ENCODE data around the gene NEBL.

Gene NEBL

DNA sequence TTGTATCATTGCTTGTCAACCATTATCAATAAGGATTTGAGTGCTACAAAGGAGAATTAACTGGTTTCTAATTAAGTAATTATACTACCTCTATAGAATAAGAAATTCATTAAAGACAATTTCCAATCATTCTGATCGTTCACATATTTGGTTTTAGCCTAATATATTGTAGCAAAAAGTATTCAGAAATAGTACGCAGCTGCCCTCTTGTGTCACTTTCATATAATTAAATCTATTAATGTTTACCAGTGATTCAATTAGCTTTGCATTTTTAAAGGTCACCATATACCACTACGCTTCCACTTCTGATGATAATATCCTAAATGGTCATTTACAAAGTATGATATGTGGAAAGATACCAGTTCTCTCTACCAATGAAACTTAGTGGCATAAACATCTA lies 128.3 kb downstream of the NEBL start:
- in situ Hi-C loops (cut with HindIII; ENCODE audit: low sequenced_read_pairs): no loop called here
- no peak overlapping the region for H3K4me3 ChIP-seq (ENCODE audit: low read depth, low read length)
- TF ChIP-seq, protein P1, sequence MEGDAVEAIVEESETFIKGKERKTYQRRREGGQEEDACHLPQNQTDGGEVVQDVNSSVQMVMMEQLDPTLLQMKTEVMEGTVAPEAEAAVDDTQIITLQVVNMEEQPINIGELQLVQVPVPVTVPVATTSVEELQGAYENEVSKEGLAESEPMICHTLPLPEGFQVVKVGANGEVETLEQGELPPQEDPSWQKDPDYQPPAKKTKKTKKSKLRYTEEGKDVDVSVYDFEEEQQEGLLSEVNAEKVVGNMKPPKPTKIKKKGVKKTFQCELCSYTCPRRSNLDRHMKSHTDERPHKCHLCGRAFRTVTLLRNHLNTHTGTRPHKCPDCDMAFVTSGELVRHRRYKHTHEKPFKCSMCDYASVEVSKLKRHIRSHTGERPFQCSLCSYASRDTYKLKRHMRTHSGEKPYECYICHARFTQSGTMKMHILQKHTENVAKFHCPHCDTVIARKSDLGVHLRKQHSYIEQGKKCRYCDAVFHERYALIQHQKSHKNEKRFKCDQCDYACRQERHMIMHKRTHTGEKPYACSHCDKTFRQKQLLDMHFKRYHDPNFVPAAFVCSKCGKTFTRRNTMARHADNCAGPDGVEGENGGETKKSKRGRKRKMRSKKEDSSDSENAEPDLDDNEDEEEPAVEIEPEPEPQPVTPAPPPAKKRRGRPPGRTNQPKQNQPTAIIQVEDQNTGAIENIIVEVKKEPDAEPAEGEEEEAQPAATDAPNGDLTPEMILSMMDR (IDR thresholded peaks at IDR 0.05; ENCODE audit: low read depth, low read length): no peak
- DNase-seq (ENCODE audit: low read depth, low spot score): peak; percentile 29

- TF ChIP-seq, protein P1 (IDR thresholded peaks at IDR 0.05; ENCODE audit: low read depth, low read length): no peak
- in situ Hi-C loops (cut with HindIII; ENCODE audit: low sequenced_read_pairs): no loop called here
- peak; percentile 50 for DNase-seq (ENCODE audit: low read depth, low spot score)
- H3K4me3 ChIP-seq (ENCODE audit: low read depth, low read length): no peak overlapping the region
Observed at GRCh38 chr10:20767028-20767427, 130.1 kb downstream of the NEBL start.

DNA sequence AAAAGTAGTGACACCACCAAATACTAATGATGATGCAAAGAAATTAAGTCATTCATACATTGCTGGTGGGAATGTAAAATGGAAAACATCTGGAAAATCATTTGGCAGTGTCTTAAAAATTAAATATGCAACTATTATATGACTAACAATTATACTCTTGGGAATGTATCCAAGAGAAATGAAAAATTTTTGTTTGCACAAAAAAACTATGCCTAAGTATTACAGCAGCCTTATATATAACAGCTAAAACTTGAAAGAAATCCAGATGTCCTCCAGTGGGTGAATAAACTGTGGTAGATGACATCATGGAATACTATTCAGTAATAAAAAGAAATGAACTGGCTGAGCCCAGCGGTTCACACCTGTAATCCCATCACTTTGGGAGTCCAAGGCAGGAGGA lies 132.0 kb downstream of the NEBL start:
- TF ChIP-seq, protein P1 (IDR thresholded peaks at IDR 0.05; ENCODE audit: low read depth, low read length): no peak
- H3K4me3 ChIP-seq (ENCODE audit: low read depth, low read length): no peak overlapping the region
- no peak for DNase-seq (ENCODE audit: low read depth, low spot score)
- in situ Hi-C loops (cut with HindIII; ENCODE audit: low sequenced_read_pairs): no loop called here

- TF ChIP-seq, protein P1 (IDR thresholded peaks at IDR 0.05; ENCODE audit: low read depth, low read length): no peak
- no peak for DNase-seq (ENCODE audit: low read depth, low spot score)
- no peak overlapping the region for H3K4me3 ChIP-seq (ENCODE audit: low read depth, low read length)
- in situ Hi-C loops (cut with HindIII; ENCODE audit: low sequenced_read_pairs): no loop called here
Observed at GRCh38 chr10:20760460-20760859, 136.7 kb downstream of the NEBL start.

GRCh38 chr10:20748551-20748950 lies 148.6 kb downstream of the NEBL start:
- no peak for DNase-seq (ENCODE audit: low read depth, low spot score)
- in situ Hi-C loops (cut with HindIII; ENCODE audit: low sequenced_read_pairs): no loop called here
- TF ChIP-seq, protein P1 (IDR thresholded peaks at IDR 0.05; ENCODE audit: low read depth, low read length): no peak
- H3K4me3 ChIP-seq (ENCODE audit: low read depth, low read length): no peak overlapping the region

DNA sequence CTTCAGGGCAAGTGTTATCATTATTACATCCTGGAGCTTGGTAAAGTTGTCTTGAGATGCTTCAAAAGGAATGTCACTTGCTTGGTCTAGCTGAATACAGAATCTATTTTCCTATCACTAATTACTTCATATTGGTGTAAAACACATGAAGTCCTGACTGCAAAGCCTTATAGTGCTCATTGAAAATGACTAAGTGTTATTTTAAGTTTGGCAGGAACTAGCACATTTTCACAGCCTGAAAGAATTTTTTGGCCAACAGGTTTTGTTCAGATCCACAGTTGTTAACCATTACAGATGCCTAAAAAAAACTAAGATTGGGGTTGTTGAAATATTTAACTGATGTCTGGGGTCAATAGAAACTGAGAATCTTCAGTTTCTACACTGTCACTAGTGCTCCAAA lies 149.3 kb downstream of the NEBL start:
- in situ Hi-C loops (cut with HindIII; ENCODE audit: low sequenced_read_pairs): no loop called here

More for the DNA sequence above, 149.3 kb downstream of the NEBL start:
- DNase-seq (ENCODE audit: low read depth, low spot score): no peak
- TF ChIP-seq, protein P1 (IDR thresholded peaks at IDR 0.05; ENCODE audit: low read depth, low read length): no peak
- no peak overlapping the region for H3K4me3 ChIP-seq (ENCODE audit: low read depth, low read length)
